Sigmoid colon (tissue), 4 donors: ENCODE results near the gene NBPF9.
"Not testable (repeated sequence)": the region's sequence is repeated elsewhere in the genome, so short reads cannot be mapped to it uniquely, and the experiment has no call there.

Source experiments
- EP300 ChIP-seq, 4 donors: sonication (generic); formaldehyde crosslinking; IDR thresholded peaks; one replicate each; pipeline ENCODE4 v1.6.1; 2017; ENCODE audit warnings: antibody characterized with exemption in 4 of 4
- POLR2A ChIP-seq, 2 donors: fragments of 450-650 bp; IDR thresholded peaks; one replicate each; pipeline ENCODE4 v1.6.1; 2016; ENCODE audit warnings: antibody characterized with exemption in 2 of 2, mild to moderate bottlenecking in 2 of 2, moderate library complexity in 2 of 2

DNA sequence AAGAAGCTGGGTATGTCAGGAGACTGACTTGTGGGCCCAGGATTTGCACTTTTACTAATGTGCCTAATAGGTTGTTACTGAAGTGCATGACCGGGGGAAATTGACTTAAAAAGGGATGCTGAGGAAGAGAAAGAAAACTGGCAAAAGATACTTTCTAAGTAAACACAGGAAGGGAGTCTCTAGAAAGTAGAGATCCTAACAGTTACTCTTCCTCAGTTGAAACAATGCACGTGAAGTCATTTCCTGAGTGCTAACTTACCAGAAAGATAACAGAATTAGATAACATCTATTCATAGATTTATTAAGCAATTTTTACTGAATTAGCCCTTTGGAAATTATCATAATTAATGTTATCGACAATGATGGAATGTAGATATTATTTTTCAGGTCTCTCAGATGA, 9.5 kb upstream of the NBPF9 start:
- TF ChIP-seq EP300, POLR2A (IDR thresholded peaks at IDR 0.05): not testable (repeated sequence)
